ENCODE measurements around the gene PLXNC1.

The PLXNC1 gene

DNA sequence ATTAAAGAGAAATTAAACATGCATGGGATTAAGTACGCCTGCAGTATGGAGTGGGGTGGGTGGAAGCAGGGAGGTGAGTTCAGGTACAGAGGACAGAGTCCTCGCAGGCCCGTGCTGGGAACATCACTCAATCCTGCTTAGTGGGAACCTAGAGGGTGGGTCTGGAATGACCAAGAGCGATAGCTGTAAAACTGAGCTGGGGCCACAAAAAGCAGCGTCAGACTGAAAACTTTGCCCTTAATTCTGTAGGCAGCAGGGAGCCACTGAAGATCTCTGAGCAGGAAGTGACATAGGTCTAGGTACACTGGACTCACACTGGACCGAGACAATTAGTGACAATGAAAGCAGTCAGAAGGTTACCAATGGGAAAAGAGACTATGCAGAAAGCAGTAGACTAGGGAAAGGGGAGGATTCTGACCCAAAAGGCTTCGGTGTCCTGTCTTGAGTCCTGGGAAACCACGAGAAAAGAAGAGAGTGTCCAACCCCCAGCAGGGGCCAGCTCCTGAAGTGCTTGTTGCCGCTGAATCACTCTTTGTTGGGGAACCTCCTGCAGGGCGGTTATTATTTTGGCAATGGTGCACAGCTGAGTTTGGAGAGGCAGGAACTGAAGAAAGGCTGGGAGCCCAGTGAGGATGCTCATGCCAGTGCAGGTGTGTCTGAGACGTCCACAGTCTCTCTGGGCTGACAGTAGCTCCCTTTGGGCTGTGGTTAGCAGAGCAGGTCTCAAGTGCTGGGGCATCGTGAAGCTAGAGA, 97.4 kb downstream of the PLXNC1 start:
- no peak for DNase-seq

- DNase-seq: peak; percentile 68
These were observed 98.9 kb downstream of the PLXNC1 start for GRCh38 chr12:94247246-94247645.

DNA sequence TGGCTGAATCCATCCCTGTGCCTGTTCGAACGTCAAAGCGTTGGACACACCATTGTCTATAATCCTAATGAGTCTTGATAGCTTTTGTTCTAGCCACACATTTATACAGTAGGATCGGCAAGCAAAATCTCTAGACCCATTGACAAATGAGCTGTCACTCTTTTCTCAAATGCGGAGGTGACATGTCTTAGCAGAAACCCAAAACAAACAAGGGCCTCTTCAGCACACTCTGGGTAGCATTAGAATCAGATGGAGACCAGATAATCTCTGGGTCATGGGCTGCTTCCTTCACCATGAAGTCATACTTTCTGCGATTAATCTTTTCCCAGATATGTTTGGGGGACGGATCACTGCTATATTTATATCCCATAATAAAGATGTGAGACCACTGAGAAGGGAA, 100.2 kb downstream of the PLXNC1 start:
- DNase-seq: peak; percentile 51

GRCh38 chr12:94250130-94250529, 101.8 kb downstream of the PLXNC1 start:
- DNase-seq: no peak

DNA sequence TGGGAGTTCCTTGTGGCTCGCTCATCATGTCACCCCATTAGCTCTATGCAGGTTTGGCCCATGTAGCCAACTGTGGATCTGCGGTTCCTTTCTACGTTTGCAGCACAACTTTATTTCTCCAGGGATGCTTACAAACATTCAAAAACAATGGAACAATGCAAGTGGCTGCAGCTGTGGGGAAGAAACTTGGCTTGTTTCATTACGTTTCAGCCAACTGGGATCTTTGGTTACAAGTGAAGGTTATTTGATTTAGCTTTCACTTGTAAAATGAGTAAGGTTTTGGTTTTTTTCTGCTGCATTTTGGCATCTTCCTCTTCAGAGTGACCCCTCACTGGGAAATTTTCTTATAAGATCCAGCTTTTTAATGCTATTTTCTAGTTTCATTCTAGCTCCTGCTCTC, 105.9 kb downstream of the PLXNC1 start:
- no peak for DNase-seq

DNA sequence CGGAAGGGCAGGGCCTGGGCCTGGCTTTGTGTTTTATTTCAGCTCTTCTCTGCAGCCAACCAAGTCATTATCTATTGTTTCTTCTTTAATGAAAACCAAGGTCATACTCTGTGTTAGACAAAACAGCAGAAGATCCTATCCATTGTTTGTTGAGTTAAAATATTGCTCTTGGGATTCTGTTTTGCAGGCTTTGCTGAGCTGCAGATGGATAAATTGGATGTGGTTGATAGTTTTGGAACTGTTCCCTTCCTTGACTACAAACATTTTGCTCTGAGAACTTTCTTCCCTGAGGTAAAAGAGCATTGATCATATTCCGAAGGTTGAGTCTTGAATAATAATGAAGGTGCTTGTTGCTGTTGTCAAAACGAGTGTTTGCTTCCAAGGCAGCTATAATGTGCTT, 106.6 kb downstream of the PLXNC1 start:
- DNase-seq: no peak

DNA sequence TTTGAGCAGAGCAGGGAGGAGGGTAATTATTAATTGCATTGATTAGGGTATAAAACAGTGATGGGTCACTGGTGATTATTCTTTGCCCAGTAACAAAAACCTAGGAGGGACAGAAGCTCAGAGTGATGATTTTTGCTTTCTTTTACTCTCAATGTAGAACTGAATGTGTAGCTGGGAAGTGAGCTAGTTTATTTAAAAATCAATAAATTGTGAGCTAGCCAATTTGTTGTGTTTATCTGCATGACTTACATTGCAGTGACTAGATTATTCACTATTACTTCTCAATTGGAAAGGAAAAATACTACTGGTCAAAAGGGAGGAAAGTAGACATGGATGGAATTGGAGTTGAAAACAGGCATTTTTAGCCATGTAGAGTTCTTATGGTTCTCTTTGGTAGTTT, 107.1 kb downstream of the PLXNC1 start:
- no peak for DNase-seq

GRCh38 chr12:94258593-94258992, 110.2 kb downstream of the PLXNC1 start:
- no peak for DNase-seq

GRCh38 chr12:94260017-94260416, 111.6 kb downstream of the PLXNC1 start:
- DNase-seq: no peak

DNA sequence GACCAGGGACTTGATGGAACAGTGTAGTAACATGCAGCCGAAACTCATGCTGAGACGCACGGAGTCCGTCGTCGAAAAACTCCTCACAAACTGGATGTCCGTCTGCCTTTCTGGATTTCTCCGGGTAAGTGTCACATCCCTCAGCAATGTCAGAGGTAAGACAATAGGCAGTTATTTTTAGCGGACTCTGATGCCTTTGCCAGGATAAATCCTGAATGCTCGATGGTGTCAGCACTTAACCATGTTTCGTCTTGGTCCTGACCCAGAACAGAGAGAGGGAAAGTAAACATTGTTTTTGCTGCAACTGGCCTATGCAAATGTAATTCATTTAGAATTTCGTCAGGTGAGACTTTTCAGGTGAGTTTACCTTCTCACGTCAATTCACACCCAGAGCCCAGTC, 112.3 kb downstream of the PLXNC1 start:
- DNase-seq: no peak

DNA sequence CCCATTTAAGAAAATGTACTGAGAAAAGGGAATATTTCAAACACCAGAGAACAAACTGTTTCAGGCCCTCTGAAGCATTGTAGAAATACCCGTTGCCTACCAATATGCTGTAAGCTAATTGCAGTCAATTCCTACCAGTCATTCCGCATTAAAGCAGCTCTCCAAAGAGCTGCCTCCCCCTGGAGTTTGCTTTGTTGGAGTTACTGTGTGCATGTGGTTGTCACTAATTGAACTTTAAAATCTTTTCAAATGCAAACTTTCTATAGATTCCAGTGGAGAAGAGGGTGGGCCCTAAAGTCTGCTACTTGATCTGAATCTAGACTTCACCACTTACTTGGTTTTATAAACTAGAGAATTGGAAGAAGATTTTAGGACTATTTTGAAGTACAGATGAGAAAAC, 112.7 kb downstream of the PLXNC1 start:
- peak; percentile 62 for DNase-seq

DNA sequence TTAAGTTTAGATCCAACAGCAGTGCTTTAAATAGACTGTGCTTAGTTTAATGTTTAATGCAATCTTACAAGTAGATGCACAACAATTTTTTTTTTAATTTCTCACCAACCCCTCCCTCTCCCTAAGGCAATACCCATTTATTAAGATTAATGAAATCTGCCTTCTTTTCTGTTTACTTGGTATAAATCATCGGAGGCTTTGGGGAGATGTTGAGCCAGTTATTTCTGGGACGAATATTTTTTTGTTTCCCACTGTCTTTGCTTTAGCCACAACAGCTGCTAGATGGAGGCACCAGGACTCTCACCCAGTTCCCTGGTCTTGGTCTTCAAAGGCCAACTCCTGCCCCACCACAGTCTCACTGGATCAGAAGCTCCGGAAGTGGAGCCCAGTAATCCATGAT, 113.4 kb downstream of the PLXNC1 start:
- DNase-seq: no peak

GRCh38 chr12:94262228-94263010, 114.0 kb downstream of the PLXNC1 start:
- no peak for DNase-seq

- DNase-seq: no peak
These were observed 114.8 kb downstream of the PLXNC1 start for GRCh38 chr12:94263011-94263811.

- no peak for DNase-seq
These were observed 115.7 kb downstream of the PLXNC1 start for GRCh38 chr12:94263905-94264561.

DNA sequence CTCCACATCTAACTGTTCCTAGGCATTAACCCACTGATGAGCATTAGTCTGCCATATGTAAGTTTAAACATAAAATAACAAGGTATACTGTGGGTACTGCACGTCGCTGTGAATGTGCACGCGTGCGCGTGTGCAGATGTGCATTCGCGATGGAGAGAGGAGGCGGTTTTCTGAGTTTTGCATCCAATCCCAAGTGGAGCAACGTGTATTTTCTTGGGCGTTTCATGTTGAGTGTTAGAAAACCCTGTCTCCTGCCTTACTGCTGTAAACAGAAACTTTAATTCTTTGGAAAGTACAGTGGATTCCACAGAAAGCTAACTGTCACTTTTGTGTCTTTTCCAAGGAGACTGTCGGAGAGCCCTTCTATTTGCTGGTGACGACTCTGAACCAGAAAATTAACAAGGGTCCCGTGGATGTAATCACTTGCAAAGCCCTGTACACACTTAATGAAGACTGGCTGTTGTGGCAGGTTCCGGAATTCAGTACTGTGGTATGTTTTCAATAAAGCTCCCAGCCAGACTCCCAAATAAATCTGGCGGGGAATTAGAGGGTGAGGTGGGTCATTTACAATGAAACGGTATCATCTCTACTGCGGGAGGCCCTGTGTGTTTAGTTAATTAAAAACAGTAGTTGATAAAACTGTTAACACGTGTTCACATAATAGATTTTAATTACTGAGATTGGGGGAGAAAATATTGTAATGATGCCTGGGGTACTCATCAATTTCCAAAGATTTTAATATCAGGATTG, 116.5 kb downstream of the PLXNC1 start:
- no peak for DNase-seq

DNA sequence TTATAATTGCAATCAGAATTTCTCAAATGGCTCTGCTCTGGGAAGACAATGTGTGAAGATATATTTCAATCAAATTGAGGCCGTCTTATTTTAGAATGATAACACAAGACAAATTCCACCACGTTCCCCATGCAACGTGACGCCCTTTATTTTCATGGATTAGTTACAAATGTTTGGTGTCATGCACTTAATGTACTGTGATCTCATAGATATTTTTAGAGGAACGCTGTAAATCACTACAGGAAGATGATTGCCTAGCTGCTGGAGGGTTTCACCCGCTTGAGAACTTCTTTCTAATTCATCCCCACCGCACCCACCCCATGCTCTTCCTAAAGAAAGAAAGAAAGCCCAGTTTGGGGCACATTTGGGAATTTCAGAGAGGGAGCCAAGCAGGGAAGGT, 117.2 kb downstream of the PLXNC1 start:
- no peak for DNase-seq

- no peak for DNase-seq
These were observed 117.8 kb downstream of the PLXNC1 start for GRCh38 chr12:94265966-94266745.

- no peak for DNase-seq
These were observed 118.6 kb downstream of the PLXNC1 start for GRCh38 chr12:94266796-94267536.

- DNase-seq: no peak
These were observed 119.1 kb downstream of the PLXNC1 start for GRCh38 chr12:94267537-94267872.

Data from retina (tissue), 1 donor.